Fibroblast of mammary gland (primary cell): ENCODE measurements around the gene MASP1.

Source experiments
- DNase-seq: peaks from one replicate; pipeline ENCODE4 v3.0.0-alpha.2; 2010; ENCODE audit warnings: low read depth
- H3K4me3 ChIP-seq: 2 replicates; pipeline ENCODE4 v1.5.1; 2011; ENCODE audit warnings: low read depth, mild to moderate bottlenecking, low read length, moderate library complexity; ENCODE audit not compliant: control insufficient read depth
- CTCF ChIP-seq: conservative IDR thresholded peaks from 2 replicates; pipeline ENCODE4 v1.5.1; 2011; ENCODE audit warnings: low read depth, low read length, inconsistent platforms; ENCODE audit not compliant: control insufficient read depth, insufficient read depth

The MASP1 gene

DNA sequence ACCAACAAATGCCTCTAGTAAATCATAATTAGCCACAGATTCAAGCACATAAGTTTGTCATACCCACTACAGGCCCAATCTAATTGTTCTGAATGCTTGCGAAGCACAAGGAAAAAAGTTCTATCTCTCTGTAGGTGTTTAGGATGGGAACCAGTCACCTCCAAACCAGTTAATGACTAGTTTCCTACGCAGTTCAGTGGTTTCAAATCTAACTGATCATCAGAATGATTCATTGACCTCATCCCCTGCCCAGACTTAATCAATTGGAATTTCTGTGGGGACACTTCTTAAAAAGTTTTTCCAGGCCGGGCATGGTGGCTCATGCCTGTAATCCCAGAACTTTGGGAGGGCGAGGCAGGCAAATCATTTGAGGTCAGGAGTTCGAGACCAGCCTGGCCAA is 24.3 kb upstream of the MASP1 start:
- peak; percentile 75 for DNase-seq
- H3K4me3 ChIP-seq, result no peak overlapping the region
- TF ChIP-seq CTCF, result no peak

DNA sequence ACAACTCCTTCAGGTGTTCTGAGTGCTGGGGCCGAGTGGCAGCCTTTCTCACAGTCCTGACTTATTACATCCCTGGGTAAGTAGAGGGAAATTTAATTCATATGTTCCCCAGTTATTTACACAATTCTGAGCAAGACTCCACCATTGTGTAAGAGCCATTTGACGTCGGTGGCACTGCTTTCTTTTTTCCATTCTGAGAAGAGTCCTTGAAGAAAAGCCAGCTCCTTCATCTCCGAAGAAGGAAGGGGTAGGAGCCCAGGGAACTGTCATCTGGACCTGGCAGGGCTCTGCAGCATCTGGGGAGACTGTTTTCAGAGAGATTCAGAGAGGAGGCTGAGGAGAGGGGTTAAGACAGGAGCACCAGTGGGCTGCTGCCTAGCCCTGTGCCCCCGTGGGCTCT is 22.6 kb upstream of the MASP1 start:
- peak; percentile 43 for DNase-seq
- TF ChIP-seq CTCF, result no peak
- no peak overlapping the region for H3K4me3 ChIP-seq

GRCh38 chr3:187310954-187311470 is 19.5 kb upstream of the MASP1 start:
- H3K4me3 ChIP-seq, result no peak overlapping the region
- no peak for DNase-seq
- TF ChIP-seq CTCF, result no peak

DNA sequence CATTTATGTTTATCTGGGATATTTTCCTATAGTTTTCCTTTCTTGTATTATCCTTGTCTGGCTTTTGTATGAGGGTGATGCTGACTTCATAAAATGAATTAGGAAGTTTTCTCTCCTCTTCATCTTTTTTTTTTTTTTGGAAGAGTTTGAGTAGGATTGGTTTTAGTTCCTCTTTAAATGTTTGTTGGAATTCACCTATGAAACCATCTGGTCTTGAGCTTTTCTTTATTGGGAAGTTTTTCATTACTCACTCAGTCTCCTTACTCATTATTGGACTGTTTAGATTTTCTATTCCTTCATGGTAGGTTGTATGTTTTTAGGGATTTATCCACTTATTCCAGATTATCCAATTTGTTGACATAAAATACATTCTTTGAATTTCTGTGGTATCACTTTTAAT is 18.7 kb upstream of the MASP1 start:
- TF ChIP-seq CTCF, result no peak
- H3K4me3 ChIP-seq, result no peak overlapping the region
- no peak for DNase-seq

DNA sequence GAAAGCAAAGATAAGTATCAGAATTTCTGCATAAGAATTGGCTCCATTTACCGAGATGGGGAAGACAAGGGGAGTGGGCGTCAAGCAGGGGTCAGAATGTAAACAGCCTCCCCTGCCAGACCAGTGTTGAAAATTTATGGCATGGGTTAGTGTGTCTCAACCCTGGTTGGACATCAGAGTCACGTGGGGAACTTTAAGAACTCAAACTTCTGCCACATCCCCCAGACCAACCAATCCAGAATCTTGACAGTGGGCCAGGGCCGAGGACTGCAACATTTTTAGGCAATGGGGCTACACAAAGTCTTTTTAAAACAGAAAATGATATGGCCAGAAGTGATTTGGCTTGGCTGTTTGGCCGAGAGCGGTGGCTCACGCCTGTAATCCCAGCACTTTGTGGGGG is 14.3 kb upstream of the MASP1 start:
- DNase-seq, result no peak
- TF ChIP-seq CTCF, result no peak
- H3K4me3 ChIP-seq, result no peak overlapping the region

DNA sequence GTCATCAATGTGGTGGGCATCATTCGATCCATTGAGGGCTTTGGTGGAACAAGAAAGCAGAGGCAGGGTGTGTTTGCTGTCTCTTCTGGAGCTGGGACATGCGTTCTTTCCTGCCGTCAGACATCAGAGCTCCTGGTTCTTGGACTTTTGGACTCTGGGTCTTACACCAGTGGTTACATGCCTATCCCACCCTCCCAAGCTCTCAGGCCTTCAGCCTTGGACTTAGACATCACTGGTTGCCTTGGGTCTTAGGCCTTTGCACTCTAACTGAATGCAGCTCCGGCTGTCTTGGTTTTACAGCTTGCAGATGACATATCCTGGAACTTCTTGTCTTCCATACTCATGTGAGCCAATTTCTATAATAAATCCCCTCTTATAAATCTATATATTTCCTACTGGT is 8.1 kb upstream of the MASP1 start:
- no peak overlapping the region for H3K4me3 ChIP-seq
- DNase-seq, result no peak
- no peak for TF ChIP-seq CTCF

DNA sequence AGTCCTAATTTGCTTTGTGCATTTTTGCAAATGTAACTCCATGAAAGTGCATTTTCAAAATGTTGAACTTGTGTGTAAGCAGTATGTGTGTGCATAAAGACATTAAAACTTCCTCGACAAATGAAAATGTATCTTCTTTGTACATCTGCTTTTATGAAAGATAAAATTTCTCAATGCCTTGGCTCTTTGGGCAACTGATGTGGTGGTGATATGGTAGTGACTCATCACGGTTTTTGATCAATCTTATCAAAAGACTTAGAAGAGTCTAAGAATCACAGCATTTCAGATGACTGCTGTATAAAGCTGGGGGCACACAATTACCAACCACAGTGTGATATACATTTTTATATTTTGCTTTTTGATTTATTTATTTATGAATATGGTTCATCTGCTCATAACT is 5.4 kb upstream of the MASP1 start:
- peak; percentile 40 for DNase-seq
- H3K4me3 ChIP-seq, result no peak overlapping the region
- no peak for TF ChIP-seq CTCF
